ENCODE results near the gene KCNA2. TPM values are rescaled to one million over a fixed set of nuclear protein-coding genes. Genes with fewer than 3 reads are reported as not detected.

Gene KCNA2
- polyA plus RNA-seq, 1 experiment = not detected

- Histone ChIP-seq H3K4me3 (ENCODE audit: low read depth, low read length) (no peak overlapping the region), H3K27ac (ENCODE audit: low read depth, low read length) (no peak overlapping the region), H3K27me3 (ENCODE audit: control insufficient read depth, insufficient read depth, low read length) (peaks cover 2% of the 10 kb centered on the region), H3K9me3 (ENCODE audit: control insufficient read depth, insufficient read depth, low read length) (no peaks in the 10 kb centered on the region)
- ChIA-PET CTCF (no interaction called here), POLR2A (no interaction called here)
- no peak for TF ChIP-seq CTCF (IDR thresholded peaks at IDR 0.05; ENCODE audit: low read depth, low read length)
- DNase-seq (ENCODE audit: low read depth, low spot score) = no peak
These were observed 8.2 kb downstream of the KCNA2 start for GRCh38 chr1:110597966-110598365.

DNA sequence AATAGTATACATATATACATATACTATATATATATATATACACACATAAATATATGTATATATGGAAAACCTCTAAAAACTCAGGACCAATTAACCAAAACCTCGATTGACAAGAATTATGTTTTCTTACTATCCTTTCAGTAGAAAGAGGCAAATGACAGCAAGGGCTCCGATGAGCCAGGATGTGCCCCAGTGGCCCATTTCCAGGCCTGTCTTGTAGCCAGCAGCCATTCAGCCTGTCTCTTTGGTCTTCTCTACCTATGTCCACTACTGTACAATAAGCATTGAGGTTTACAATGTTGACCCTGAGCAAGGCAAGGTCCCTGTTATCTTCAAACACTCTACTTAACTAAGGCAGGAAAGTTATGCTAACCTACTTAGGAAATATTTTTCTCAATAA, 9.8 kb downstream of the KCNA2 start:
- H3K4me3 ChIP-seq (ENCODE audit: low read depth, low read length) = no peak overlapping the region
- no peak for DNase-seq (ENCODE audit: low read depth, low spot score)
- no peak for TF ChIP-seq CTCF (IDR thresholded peaks at IDR 0.05; ENCODE audit: low read depth, low read length)
- ChIA-PET POLR2A (no interaction called here), CTCF (no interaction called here)
- H3K9me3 ChIP-seq (ENCODE audit: control insufficient read depth, insufficient read depth, low read length) = no peaks in the 10 kb centered on the region
- H3K27me3 ChIP-seq (ENCODE audit: control insufficient read depth, insufficient read depth, low read length) = no peaks in the 10 kb centered on the region
- no peak overlapping the region for H3K27ac ChIP-seq (ENCODE audit: low read depth, low read length)

- CTCF ChIA-PET = no interaction called here
- no peak overlapping the region for H3K27ac ChIP-seq (ENCODE audit: low read depth, low read length)
- H3K27me3 ChIP-seq (ENCODE audit: control insufficient read depth, insufficient read depth, low read length) = no peaks in the 10 kb centered on the region
- DNase-seq (ENCODE audit: low read depth, low spot score) = no peak
- TF ChIP-seq CTCF (IDR thresholded peaks at IDR 0.05; ENCODE audit: low read depth, low read length) = no peak
- POLR2A ChIA-PET = no interaction called here
- H3K4me3 ChIP-seq (ENCODE audit: low read depth, low read length) = no peak overlapping the region
- H3K9me3 ChIP-seq (ENCODE audit: control insufficient read depth, insufficient read depth, low read length) = no peaks in the 10 kb centered on the region
These were observed 10.8 kb downstream of the KCNA2 start for GRCh38 chr1:110595353-110595710.

- H3K27me3 ChIP-seq (ENCODE audit: control insufficient read depth, insufficient read depth, low read length) = no peaks in the 10 kb centered on the region
- no peaks in the 10 kb centered on the region for H3K9me3 ChIP-seq (ENCODE audit: control insufficient read depth, insufficient read depth, low read length)
- no peak for DNase-seq (ENCODE audit: low read depth, low spot score)
- TF ChIP-seq CTCF (IDR thresholded peaks at IDR 0.05; ENCODE audit: low read depth, low read length) = no peak
- ChIA-PET CTCF (interaction anchor here (1.4 kb wide), 1 partner anchor 25 kb away, joined by 5 read pairs; no protein-coding TSS in a partner anchor), POLR2A (no interaction called here)
- no peak overlapping the region for H3K27ac ChIP-seq (ENCODE audit: low read depth, low read length)
- H3K4me3 ChIP-seq (ENCODE audit: low read depth, low read length) = no peak overlapping the region
These were observed 11.5 kb downstream of the KCNA2 start for GRCh38 chr1:110594456-110595352.

- H3K27ac ChIP-seq (ENCODE audit: low read depth, low read length) = no peak overlapping the region
- no peaks in the 10 kb centered on the region for H3K27me3 ChIP-seq (ENCODE audit: control insufficient read depth, insufficient read depth, low read length)
- no peaks in the 10 kb centered on the region for H3K9me3 ChIP-seq (ENCODE audit: control insufficient read depth, insufficient read depth, low read length)
- POLR2A ChIA-PET = no interaction called here
- DNase-seq (ENCODE audit: low read depth, low spot score) = no peak
- TF ChIP-seq CTCF (IDR thresholded peaks at IDR 0.05; ENCODE audit: low read depth, low read length) = no peak
- CTCF ChIA-PET = interaction anchor here (1.4 kb wide), 1 partner anchor 26 kb away, joined by 5 read pairs; no protein-coding TSS in a partner anchor
- H3K4me3 ChIP-seq (ENCODE audit: low read depth, low read length) = no peak overlapping the region
These were observed 12.3 kb downstream of the KCNA2 start for GRCh38 chr1:110593902-110594301.

Data from AG04450 (cell line).